ENCODE data around the gene GFM1. TPM values are rescaled to one million over a fixed set of nuclear protein-coding genes. Genes with fewer than 3 reads are reported as not detected.

GFM1 gene
- total RNA-seq, 1 donor from 2014 or later: 56.4 TPM

GRCh38 chr3:158663246-158663645 lies 18.9 kb downstream of the GFM1 start:
- H3K36me3 Mint-ChIP-seq (ENCODE audit: low read depth): peaks cover 77% of the 10 kb centered on the region

GRCh38 chr3:158663832-158664231 lies 19.5 kb downstream of the GFM1 start:
- H3K27ac Mint-ChIP-seq: no peak overlapping the region
- DNase-seq (no peak), ATAC-seq (ENCODE audit: low read depth) (no peak)
- H3K27me3 Mint-ChIP-seq: no peaks in the 10 kb centered on the region
- H3K9me3 Mint-ChIP-seq: no peaks in the 10 kb centered on the region
- intact Hi-C loops (cut with micrococcal nuclease): no loop called here
- no peak for TF ChIP-seq CTCF (IDR thresholded peaks at IDR 0.05)
- POLR2A ChIA-PET: no interaction called here
- H3K36me3 Mint-ChIP-seq (ENCODE audit: low read depth): peaks cover 80% of the 10 kb centered on the region
- no peak overlapping the region for H3K4me3 Mint-ChIP-seq
- no peaks in the 10 kb centered on the region for H3K4me1 Mint-ChIP-seq
- CTCF ChIA-PET: no interaction called here

More at GRCh38 chr3:158663246-158663645, 18.9 kb downstream of the GFM1 start:
- no peak for TF ChIP-seq CTCF (IDR thresholded peaks at IDR 0.05)
- H3K27me3 Mint-ChIP-seq: no peaks in the 10 kb centered on the region
- no peak for ATAC-seq (ENCODE audit: low read depth)
- no peaks in the 10 kb centered on the region for H3K4me1 Mint-ChIP-seq
- H3K9me3 Mint-ChIP-seq: no peaks in the 10 kb centered on the region
- intact Hi-C loops (cut with micrococcal nuclease): no loop called here
- no peak overlapping the region for H3K4me3 Mint-ChIP-seq
- no peak overlapping the region for H3K27ac Mint-ChIP-seq
- ChIA-PET POLR2A (no interaction called here), CTCF (interaction anchor here (1.1 kb wide), 1 partner anchor 64 kb away, joined by 3 read pairs; no protein-coding TSS in a partner anchor)
- no peak for DNase-seq

- H3K9me3 Mint-ChIP-seq: no peaks in the 10 kb centered on the region
- no peak for DNase-seq
- H3K4me3 Mint-ChIP-seq: no peak overlapping the region
- no peaks in the 10 kb centered on the region for H3K27me3 Mint-ChIP-seq
- peaks cover 5% of the 10 kb centered on the region for H3K4me1 Mint-ChIP-seq
- no peak overlapping the region for H3K27ac Mint-ChIP-seq
- ATAC-seq (ENCODE audit: low read depth): no peak
- no peak for TF ChIP-seq CTCF (IDR thresholded peaks at IDR 0.05)
- intact Hi-C loops (cut with micrococcal nuclease): no loop called here
- H3K36me3 Mint-ChIP-seq (ENCODE audit: low read depth): peaks cover 73% of the 10 kb centered on the region
- ChIA-PET POLR2A (no interaction called here), CTCF (no interaction called here)
Observed at GRCh38 chr3:158666416-158666815, 22.1 kb downstream of the GFM1 start.

- H3K36me3 Mint-ChIP-seq (ENCODE audit: low read depth): peaks cover 65% of the 10 kb centered on the region
Observed at GRCh38 chr3:158668506-158668905, 24.2 kb downstream of the GFM1 start.

GRCh38 chr3:158671821-158672214 lies 27.5 kb downstream of the GFM1 start:
- DNase-seq: no peak
- POLR2A ChIA-PET: interaction anchor here (1.0 kb wide), 1 partner anchor 27 kb away, joined by 10 read pairs; the partner anchor contains the start of gene GFM1
- no peak for ATAC-seq (ENCODE audit: low read depth)

More at GRCh38 chr3:158668506-158668905, 24.2 kb downstream of the GFM1 start:
- intact Hi-C loops (cut with micrococcal nuclease): no loop called here
- DNase-seq: no peak
- POLR2A ChIA-PET: no interaction called here
- no peak for TF ChIP-seq CTCF (IDR thresholded peaks at IDR 0.05)
- CTCF ChIA-PET: no interaction called here
- Mint-ChIP-seq H3K27me3 (no peaks in the 10 kb centered on the region), H3K9me3 (no peaks in the 10 kb centered on the region), H3K4me1 (peaks cover 21% of the 10 kb centered on the region), H3K27ac (no peak overlapping the region), H3K4me3 (no peak overlapping the region)
- no peak for ATAC-seq (ENCODE audit: low read depth)

More at GRCh38 chr3:158671821-158672214, 27.5 kb downstream of the GFM1 start:
- TF ChIP-seq CTCF (IDR thresholded peaks at IDR 0.05): no peak
- Mint-ChIP-seq H3K36me3 (ENCODE audit: low read depth) (peaks cover 35% of the 10 kb centered on the region), H3K4me3 (peak overlapping the region; percentile 94), H3K27ac (peak overlapping the region; percentile 86), H3K9me3 (no peaks in the 10 kb centered on the region), H3K4me1 (peaks cover 21% of the 10 kb centered on the region), H3K27me3 (no peaks in the 10 kb centered on the region)
- intact Hi-C loops (cut with micrococcal nuclease): loop anchor here (1.0 to 5.0 kb wide), 3 partner anchors 13 to 130 kb away; partner anchors contain the start of gene MFSD1
- CTCF ChIA-PET: interaction anchor here (0.9 to 1.8 kb wide), 4 partner anchors 11 to 27 kb away, joined by 3 to 6 read pairs (median 3); partner anchors contain the start of gene GFM1

All from activated B cell treated with CpG ODN at 0.5 μM for 24 hours (primary cell).